ENCODE data around the gene TTC22. TPM values are rescaled to one million over a fixed set of nuclear protein-coding genes. Genes with fewer than 3 reads are reported as not detected.

TTC22 gene
- total RNA-seq, 1 experiment from 2014 or later: 0.59 TPM

DNA sequence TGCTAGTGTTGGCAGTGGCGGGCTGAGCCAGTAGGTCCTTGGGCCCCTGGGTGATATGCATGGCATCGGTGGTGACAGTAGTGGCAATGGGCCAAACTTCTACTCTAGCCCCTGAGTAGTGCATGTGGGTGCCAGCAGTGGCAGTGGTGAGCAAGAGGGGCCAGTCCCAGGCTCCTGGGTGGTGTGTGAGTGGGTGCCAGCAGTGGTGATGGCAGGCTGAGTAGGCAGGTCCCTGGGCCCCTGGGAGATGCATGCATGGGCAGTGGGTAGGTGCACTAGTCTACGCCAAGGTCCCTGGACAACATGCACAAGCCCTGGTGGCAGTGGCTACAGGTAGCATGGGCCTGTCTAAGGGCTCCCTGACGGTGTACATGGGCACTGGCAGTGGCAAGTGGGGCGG is 24.6 kb upstream of the TTC22 start:
- no peaks in the 10 kb centered on the region for H3K4me1 ChIP-seq (ENCODE audit: insufficient read depth, low read length)
- TF ChIP-seq, protein P1, sequence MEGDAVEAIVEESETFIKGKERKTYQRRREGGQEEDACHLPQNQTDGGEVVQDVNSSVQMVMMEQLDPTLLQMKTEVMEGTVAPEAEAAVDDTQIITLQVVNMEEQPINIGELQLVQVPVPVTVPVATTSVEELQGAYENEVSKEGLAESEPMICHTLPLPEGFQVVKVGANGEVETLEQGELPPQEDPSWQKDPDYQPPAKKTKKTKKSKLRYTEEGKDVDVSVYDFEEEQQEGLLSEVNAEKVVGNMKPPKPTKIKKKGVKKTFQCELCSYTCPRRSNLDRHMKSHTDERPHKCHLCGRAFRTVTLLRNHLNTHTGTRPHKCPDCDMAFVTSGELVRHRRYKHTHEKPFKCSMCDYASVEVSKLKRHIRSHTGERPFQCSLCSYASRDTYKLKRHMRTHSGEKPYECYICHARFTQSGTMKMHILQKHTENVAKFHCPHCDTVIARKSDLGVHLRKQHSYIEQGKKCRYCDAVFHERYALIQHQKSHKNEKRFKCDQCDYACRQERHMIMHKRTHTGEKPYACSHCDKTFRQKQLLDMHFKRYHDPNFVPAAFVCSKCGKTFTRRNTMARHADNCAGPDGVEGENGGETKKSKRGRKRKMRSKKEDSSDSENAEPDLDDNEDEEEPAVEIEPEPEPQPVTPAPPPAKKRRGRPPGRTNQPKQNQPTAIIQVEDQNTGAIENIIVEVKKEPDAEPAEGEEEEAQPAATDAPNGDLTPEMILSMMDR (conservative IDR thresholded peaks at IDR 0.05): no peak
- H3K4me3 Mint-ChIP-seq: no peak overlapping the region
- H2BK120ac ChIP-seq (ENCODE audit: low read depth, low read length, poor library complexity, severe bottlenecking): no peak overlapping the region
- no peak overlapping the region for H2BK20ac ChIP-seq (ENCODE audit: low read depth, low read length, poor library complexity, severe bottlenecking)
- no peak overlapping the region for H4K91ac ChIP-seq (ENCODE audit: insufficient read length, low read depth, low read length)
- H4K5ac ChIP-seq (ENCODE audit: insufficient read length, low read depth, low read length): no peak overlapping the region
- no peak overlapping the region for H3K27ac Mint-ChIP-seq
- no peaks in the 10 kb centered on the region for H4K20me1 ChIP-seq (ENCODE audit: control insufficient read depth, insufficient read depth, insufficient read length)
- peaks cover 22 to 33% of the 10 kb centered on the region in 2 experiments for H3K9me3 Mint-ChIP-seq
- no peaks in the 10 kb centered on the region for H3K27me3 ChIP-seq (ENCODE audit: insufficient read depth, low read length)
- H3K27ac ChIP-seq (ENCODE audit: insufficient read length, low read depth, low read length): no peak overlapping the region
- no peaks in the 10 kb centered on the region for H3K23me2 ChIP-seq (ENCODE audit: insufficient read length, low read depth, low read length, poor library complexity, severe bottlenecking)
- no CpG with 5 or more reads among the region's 5 CpGs for WGBS (ENCODE audit: extremely low coverage, insufficient read length, low lambda C conversion rate)
- H3K23ac ChIP-seq (ENCODE audit: insufficient read length, low read depth, low read length): no peak overlapping the region
- no peak overlapping the region for H3K14ac ChIP-seq (ENCODE audit: insufficient read depth, low read length)
- no peak overlapping the region for H3K4ac ChIP-seq (ENCODE audit: low read depth, low read length)
- H3K9ac ChIP-seq (ENCODE audit: extremely low read depth, insufficient read length, low read length): no peak overlapping the region
- no peak overlapping the region for H3K56ac ChIP-seq (ENCODE audit: insufficient read length, low read depth, low read length)
- H3K18ac ChIP-seq (ENCODE audit: insufficient read length, low read depth, low read length): no peak overlapping the region
- DNase-seq: no peak
- H2BK15ac ChIP-seq (ENCODE audit: low read depth, low read length): no peak overlapping the region
- H3T11ph ChIP-seq (ENCODE audit: low read length): no peak overlapping the region
- no peaks in the 10 kb centered on the region for H3K79me2 ChIP-seq (ENCODE audit: insufficient read depth, low read length)
- no peak overlapping the region for H2AK5ac ChIP-seq (ENCODE audit: insufficient read length, low read length)
- H3K4me1 Mint-ChIP-seq: no peaks in the 10 kb centered on the region
- H2AFZ ChIP-seq (ENCODE audit: low read length): no peak overlapping the region
- peaks cover 0 to 15% (median 7%) of the 10 kb centered on the region in 3 experiments; a peak in 3 of 7 replicates for H3K36me3 Mint-ChIP-seq (ENCODE audit: insufficient read depth in 1 of 3, low read depth in 3 of 3)
- H3K4me2 ChIP-seq (ENCODE audit: insufficient read depth, insufficient read length, low read length): no peak overlapping the region
- no peaks in the 10 kb centered on the region for H3K9me3 ChIP-seq (ENCODE audit: control insufficient read depth, low read depth, low read length)
- H4K8ac ChIP-seq (replicated peaks; ENCODE audit: insufficient read length, low read depth, low read length): no peak overlapping the region
- H3K79me1 ChIP-seq (ENCODE audit: insufficient read depth, low read depth, low read length, poor library complexity, severe bottlenecking): no peaks in the 10 kb centered on the region
- peaks cover 17% of the 10 kb centered on the region for H3K27me3 Mint-ChIP-seq (ENCODE audit: low read depth)
- H2BK5ac ChIP-seq (ENCODE audit: insufficient read length, low read length): no peak overlapping the region
- no peak overlapping the region for H2BK12ac ChIP-seq (ENCODE audit: insufficient read length, low read depth, low read length)
